Ascending aorta (tissue), 2 donors: Measurements from ENCODE around the gene LRCH1. TPM values are rescaled to one million over a fixed set of nuclear protein-coding genes. Genes with fewer than 3 reads are reported as not detected.

Experiments
- DNase-seq, 2 donors: peaks; one replicate each; pipeline ENCODE4 v3.0.0-alpha.2; 2019; ENCODE audit warnings: low spot score in 2 of 2
- H3K27ac ChIP-seq, 2 donors: fragments of 200-600 bp; sonication (generic); one replicate each; pipeline ENCODE4 v1.5.1; 2016 to 2017; ENCODE audit warnings: mild to moderate bottlenecking in 1 of 2
- H3K27me3 ChIP-seq: fragments of 200-600 bp; sonication (generic); one replicate; pipeline ENCODE4 v1.5.1; 2017
- H3K36me3 ChIP-seq, 2 donors: fragments of 200-600 bp; sonication (generic); one replicate each; pipeline ENCODE4 v1.5.1; 2016
- H3K4me1 ChIP-seq, 2 donors: fragments of 200-600 bp; sonication (generic); one replicate each; pipeline ENCODE4 v1.5.1; 2016 to 2017; ENCODE audit warnings: mild to moderate bottlenecking in 1 of 2
- H3K4me3 ChIP-seq, 2 donors: fragments of 200-600 bp; sonication (generic); one replicate each; pipeline ENCODE4 v1.5.1; 2016 to 2017; ENCODE audit warnings: mild to moderate bottlenecking in 1 of 2
- H3K9me3 ChIP-seq, 2 donors: fragments of 200-600 bp; sonication (generic); one replicate each; pipeline ENCODE4 v1.5.1; 2016
- intact Hi-C: fragments of 100-400 bp; cut with DNase I; formaldehyde crosslinking; loops from one replicate; pipeline ENCODE4 v1.15.1; 2023
- total RNA-seq: library from RNA; depleted of rRNA; stranded (reverse); fragments of >200 nt; gene quantifications from one replicate; pipeline ENCODE4 v1.1.0, GENCODE V29; 2016
- TF ChIP-seq, protein P1 (sequence below), 3 experiments: fragments of 200-600 bp in 2 of 3; fragments of 450-650 bp in 1 of 3; sonication (generic) in 2 of 3; IDR thresholded peaks; one replicate each; pipeline ENCODE4 v1.5.1; 2016 to 2019; ENCODE audit warnings: antibody characterized with exemption in 3 of 3, mild to moderate bottlenecking in 1 of 3, moderate library complexity in 1 of 3

Gene LRCH1
- total RNA-seq, 1 donor from 2014 or later, result 45.4 TPM

DNA sequence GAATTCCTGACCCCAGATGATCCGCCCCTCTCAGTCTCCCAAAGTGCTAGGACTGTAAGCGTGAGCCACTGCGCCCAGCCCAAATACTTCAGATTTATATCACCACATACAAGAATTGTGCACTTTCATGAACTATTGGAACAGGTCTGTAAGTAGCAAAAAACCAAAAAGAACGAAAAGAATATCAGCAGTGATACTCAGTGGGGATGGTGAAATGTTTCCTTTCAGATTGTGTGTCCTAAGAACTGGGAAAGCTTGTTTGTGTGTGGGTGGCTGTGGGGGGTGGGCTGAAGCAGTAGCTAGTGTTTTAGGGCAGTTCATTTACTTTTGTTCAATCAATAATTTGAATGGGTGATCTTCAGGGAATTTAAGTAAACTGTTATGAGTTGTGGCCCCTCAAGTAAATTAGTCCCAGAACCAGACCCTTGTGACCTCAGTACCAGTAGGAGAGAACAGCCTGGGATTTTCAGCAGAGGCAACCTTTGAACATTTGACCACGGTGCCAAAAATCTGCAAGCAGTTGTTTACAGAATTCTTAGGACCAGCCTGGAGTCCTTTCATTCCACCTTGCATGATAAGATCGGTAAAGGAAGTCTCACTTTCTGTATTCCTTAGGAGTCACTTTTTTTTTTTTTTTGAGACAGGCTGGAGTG is 106.6 kb downstream of the LRCH1 start:
- H3K4me1 ChIP-seq, result peaks cover 0 to 31% of the 10 kb centered on the region in 2 donors
- no peaks in the 10 kb centered on the region for H3K36me3 ChIP-seq
- no peaks in the 10 kb centered on the region for H3K9me3 ChIP-seq
- no peak for DNase-seq
- TF ChIP-seq, protein P1, sequence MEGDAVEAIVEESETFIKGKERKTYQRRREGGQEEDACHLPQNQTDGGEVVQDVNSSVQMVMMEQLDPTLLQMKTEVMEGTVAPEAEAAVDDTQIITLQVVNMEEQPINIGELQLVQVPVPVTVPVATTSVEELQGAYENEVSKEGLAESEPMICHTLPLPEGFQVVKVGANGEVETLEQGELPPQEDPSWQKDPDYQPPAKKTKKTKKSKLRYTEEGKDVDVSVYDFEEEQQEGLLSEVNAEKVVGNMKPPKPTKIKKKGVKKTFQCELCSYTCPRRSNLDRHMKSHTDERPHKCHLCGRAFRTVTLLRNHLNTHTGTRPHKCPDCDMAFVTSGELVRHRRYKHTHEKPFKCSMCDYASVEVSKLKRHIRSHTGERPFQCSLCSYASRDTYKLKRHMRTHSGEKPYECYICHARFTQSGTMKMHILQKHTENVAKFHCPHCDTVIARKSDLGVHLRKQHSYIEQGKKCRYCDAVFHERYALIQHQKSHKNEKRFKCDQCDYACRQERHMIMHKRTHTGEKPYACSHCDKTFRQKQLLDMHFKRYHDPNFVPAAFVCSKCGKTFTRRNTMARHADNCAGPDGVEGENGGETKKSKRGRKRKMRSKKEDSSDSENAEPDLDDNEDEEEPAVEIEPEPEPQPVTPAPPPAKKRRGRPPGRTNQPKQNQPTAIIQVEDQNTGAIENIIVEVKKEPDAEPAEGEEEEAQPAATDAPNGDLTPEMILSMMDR (IDR thresholded peaks at IDR 0.05), result no peak
- H3K27ac ChIP-seq, result peak overlapping the region in 1 of 2 donors; percentile 28
- H3K4me3 ChIP-seq, result no peak overlapping the region
- no peaks in the 10 kb centered on the region for H3K27me3 ChIP-seq
- intact Hi-C loops, result no loop called here

DNA sequence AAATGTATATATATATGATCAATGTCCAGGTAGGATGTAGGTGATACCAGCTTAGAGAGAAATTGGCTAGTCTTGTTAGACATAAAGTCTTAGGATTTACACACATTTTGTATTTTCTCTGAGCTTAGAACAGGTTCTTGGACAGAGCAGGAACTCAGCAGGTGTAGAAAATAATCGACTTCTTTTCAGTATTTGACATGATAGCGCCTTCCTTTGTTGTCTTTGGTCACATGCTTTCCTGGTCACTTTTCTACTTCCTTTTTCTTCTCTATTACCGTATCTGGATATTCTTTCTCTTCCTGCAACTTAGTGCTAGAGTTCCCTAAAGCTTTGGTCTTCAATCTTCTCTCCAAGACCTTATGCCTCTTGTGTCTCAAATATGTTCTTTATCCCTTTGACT is 107.4 kb downstream of the LRCH1 start:
- Histone ChIP-seq H3K9me3 (no peaks in the 10 kb centered on the region), H3K27ac (no peak overlapping the region), H3K4me1 (peaks cover 0 to 32% of the 10 kb centered on the region in 2 donors), H3K4me3 (no peak overlapping the region), H3K27me3 (no peaks in the 10 kb centered on the region), H3K36me3 (no peaks in the 10 kb centered on the region)
- intact Hi-C loops, result no loop called here
- TF ChIP-seq, protein P1 (IDR thresholded peaks at IDR 0.05), result no peak
- DNase-seq, result no peak

DNA sequence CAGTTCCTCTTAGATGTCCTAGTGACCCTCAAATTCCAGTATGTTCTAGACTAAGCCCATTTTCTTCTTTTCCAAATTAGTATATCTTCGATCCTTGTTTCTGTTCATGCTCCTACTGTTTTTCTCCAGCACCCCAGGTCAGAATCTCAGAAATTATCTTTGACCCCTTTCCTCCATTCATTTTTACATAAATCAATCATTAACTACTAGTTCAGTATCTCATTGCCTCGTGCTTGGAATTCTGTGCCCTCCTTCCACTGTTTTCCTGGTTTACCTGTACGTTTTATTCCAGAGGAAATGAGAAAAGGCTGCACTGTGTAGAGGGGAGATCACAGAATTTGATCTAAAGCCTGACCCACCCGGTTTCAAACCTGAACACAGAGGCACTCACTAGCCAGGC is 107.9 kb downstream of the LRCH1 start:
- no peak overlapping the region for H3K27ac ChIP-seq
- H3K27me3 ChIP-seq, result no peaks in the 10 kb centered on the region
- H3K36me3 ChIP-seq, result no peaks in the 10 kb centered on the region
- DNase-seq, result no peak
- H3K4me1 ChIP-seq, result peaks cover 4 to 33% of the 10 kb centered on the region in 2 donors
- intact Hi-C loops, result no loop called here
- H3K4me3 ChIP-seq, result no peak overlapping the region
- TF ChIP-seq, protein P1 (IDR thresholded peaks at IDR 0.05), result no peak
- no peaks in the 10 kb centered on the region for H3K9me3 ChIP-seq

DNA sequence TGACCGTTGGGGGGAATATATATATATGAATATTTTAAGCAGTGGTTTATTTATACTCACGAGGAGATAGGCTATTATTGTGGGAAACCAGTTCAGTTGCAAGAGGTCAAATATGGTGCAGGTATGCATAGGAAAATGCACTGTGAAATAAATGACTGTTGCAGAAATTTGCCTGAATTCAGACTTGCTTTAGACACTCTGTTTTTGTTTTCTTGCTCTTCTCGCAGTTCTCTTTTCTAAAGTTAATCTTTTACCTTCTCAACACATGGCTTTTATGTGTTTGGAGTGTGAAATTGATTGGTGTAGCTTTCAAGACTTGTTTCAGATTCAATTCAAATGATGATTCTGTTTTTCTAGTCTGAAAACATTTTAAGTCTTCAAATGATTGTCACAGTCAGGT is 109.7 kb downstream of the LRCH1 start:
- TF ChIP-seq, protein P1 (IDR thresholded peaks at IDR 0.05), result no peak
- Histone ChIP-seq H3K36me3 (no peaks in the 10 kb centered on the region), H3K27ac (peak overlapping the region in 1 of 2 donors; percentile 8), H3K4me3 (no peak overlapping the region), H3K4me1 (peaks cover 8 to 39% of the 10 kb centered on the region in 2 donors), H3K9me3 (no peaks in the 10 kb centered on the region), H3K27me3 (no peaks in the 10 kb centered on the region)
- DNase-seq, result no peak
- intact Hi-C loops, result no loop called here

DNA sequence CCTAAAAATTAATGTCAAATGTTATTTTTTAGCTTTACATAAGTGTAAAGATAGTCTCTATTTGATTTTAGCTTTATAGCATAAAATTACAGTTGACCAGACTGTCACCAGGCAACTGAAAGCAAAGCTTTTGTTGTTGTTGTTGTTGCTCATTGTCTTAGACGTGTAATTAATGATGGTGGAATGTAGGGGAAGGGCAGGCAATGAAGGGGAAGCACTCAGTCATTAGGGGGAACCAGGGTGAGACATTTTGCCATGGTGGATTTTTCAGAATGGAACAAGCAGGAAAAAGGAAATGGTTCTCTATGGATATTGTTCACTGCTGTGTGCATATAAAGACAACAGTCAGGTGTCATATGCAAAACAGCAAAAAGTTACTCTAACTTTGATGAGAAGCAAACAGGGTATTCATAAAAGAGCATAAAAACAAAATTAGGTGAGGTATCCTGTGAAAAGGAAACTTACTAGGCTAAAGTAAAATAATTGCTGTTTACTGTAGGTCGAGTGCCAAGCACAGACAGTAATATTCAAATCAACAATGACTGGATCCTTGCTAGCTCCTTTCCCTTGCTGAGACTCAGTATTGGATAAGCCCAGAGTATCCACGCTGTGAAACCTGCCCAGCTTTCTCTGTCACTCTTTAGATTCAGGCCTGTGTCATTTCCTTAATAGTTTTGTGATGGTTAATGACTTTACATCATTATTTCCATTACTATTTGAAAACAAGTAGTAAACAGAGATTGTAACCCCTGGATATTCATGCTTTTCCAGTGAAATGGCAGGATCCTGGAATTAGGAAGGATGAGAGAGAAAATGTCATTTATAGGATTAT is 110.5 kb downstream of the LRCH1 start:
- H3K4me1 ChIP-seq, result peaks cover 8 to 44% of the 10 kb centered on the region in 2 donors
- TF ChIP-seq, protein P1 (IDR thresholded peaks at IDR 0.05), result no peak

More for the DNA sequence above, 110.5 kb downstream of the LRCH1 start:
- Histone ChIP-seq H3K27me3 (no peaks in the 10 kb centered on the region), H3K36me3 (no peaks in the 10 kb centered on the region), H3K27ac (peak overlapping the region in 1 of 2 donors; percentile 8), H3K9me3 (no peaks in the 10 kb centered on the region), H3K4me3 (no peak overlapping the region)
- intact Hi-C loops, result no loop called here
- no peak for DNase-seq
